Measurements from ENCODE around the gene NME9.

DNA sequence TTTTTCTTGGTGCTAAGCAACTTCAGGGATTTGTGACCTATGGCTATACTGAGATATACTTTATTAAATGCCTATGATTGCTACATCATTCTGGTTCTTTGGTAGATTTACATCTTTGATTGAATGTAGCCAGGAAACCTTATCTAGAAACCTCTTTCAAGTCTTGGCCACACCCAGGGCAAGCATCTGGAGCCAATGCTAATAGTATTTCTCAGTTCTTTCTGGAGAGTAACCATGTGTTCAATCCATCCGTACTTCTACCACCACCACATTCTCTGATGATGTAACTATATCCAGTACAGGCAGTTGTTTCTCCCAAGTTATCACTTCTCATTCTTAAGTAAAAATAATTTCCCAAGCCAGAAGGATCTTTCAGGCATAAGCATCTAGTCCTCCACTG lies 69.0 kb downstream of the NME9 start:
- TF ChIP-seq, protein P1, sequence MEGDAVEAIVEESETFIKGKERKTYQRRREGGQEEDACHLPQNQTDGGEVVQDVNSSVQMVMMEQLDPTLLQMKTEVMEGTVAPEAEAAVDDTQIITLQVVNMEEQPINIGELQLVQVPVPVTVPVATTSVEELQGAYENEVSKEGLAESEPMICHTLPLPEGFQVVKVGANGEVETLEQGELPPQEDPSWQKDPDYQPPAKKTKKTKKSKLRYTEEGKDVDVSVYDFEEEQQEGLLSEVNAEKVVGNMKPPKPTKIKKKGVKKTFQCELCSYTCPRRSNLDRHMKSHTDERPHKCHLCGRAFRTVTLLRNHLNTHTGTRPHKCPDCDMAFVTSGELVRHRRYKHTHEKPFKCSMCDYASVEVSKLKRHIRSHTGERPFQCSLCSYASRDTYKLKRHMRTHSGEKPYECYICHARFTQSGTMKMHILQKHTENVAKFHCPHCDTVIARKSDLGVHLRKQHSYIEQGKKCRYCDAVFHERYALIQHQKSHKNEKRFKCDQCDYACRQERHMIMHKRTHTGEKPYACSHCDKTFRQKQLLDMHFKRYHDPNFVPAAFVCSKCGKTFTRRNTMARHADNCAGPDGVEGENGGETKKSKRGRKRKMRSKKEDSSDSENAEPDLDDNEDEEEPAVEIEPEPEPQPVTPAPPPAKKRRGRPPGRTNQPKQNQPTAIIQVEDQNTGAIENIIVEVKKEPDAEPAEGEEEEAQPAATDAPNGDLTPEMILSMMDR (IDR thresholded peaks at IDR 0.05) = no peak
- no peak for TF ChIP-seq EP300 (IDR thresholded peaks at IDR 0.05)

All from suprapubic skin (tissue), 3 donors.